Cardiac fibroblast (primary cell): ENCODE data around the gene FMNL2.

Experiments
- DNase-seq, 2 donors: peaks; one replicate each; pipeline versions ENCODE4 v3.0.0 to v3.0.0-alpha.2; 2010; ENCODE audit warnings: low read depth in 2 of 2
- H3K4me3 ChIP-seq, 2 donors: replicated peaks in 1 of 2; 1 replicate in 1 of 2; 2 replicates in 1 of 2; pipeline ENCODE4 v1.5.1; 2011; ENCODE audit warnings: low read depth in 2 of 2, low read length in 2 of 2, mild to moderate bottlenecking in 2 of 2, moderate library complexity in 1 of 2
- TF ChIP-seq, protein P1 (sequence below): IDR thresholded peaks from one replicate; pipeline ENCODE4 v1.5.1; 2011; ENCODE audit warnings: low read depth, mild to moderate bottlenecking, low read length, inconsistent platforms

The FMNL2 gene

DNA sequence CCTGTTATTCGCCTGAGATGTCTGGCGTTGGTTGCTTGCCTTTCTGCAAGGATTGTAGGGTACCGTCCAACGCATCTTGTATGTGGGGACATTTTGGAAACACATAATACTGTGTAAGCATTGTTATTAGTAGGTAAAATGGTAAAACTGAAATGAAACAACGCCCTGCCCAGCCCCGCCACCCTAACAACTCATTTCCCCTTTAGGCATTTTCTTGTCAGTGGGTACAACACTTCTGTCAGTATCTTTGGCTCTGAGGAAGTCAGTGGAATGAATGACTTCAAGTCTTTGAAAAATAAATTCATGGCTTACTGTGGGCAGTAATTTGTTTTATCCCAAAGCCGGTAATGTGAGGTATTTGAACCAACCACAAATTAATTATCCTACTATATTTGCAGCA lies 86.0 kb downstream of the FMNL2 start:
- TF ChIP-seq, protein P1, sequence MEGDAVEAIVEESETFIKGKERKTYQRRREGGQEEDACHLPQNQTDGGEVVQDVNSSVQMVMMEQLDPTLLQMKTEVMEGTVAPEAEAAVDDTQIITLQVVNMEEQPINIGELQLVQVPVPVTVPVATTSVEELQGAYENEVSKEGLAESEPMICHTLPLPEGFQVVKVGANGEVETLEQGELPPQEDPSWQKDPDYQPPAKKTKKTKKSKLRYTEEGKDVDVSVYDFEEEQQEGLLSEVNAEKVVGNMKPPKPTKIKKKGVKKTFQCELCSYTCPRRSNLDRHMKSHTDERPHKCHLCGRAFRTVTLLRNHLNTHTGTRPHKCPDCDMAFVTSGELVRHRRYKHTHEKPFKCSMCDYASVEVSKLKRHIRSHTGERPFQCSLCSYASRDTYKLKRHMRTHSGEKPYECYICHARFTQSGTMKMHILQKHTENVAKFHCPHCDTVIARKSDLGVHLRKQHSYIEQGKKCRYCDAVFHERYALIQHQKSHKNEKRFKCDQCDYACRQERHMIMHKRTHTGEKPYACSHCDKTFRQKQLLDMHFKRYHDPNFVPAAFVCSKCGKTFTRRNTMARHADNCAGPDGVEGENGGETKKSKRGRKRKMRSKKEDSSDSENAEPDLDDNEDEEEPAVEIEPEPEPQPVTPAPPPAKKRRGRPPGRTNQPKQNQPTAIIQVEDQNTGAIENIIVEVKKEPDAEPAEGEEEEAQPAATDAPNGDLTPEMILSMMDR: no peak
- DNase-seq: no peak
- H3K4me3 ChIP-seq: no peak overlapping the region

DNA sequence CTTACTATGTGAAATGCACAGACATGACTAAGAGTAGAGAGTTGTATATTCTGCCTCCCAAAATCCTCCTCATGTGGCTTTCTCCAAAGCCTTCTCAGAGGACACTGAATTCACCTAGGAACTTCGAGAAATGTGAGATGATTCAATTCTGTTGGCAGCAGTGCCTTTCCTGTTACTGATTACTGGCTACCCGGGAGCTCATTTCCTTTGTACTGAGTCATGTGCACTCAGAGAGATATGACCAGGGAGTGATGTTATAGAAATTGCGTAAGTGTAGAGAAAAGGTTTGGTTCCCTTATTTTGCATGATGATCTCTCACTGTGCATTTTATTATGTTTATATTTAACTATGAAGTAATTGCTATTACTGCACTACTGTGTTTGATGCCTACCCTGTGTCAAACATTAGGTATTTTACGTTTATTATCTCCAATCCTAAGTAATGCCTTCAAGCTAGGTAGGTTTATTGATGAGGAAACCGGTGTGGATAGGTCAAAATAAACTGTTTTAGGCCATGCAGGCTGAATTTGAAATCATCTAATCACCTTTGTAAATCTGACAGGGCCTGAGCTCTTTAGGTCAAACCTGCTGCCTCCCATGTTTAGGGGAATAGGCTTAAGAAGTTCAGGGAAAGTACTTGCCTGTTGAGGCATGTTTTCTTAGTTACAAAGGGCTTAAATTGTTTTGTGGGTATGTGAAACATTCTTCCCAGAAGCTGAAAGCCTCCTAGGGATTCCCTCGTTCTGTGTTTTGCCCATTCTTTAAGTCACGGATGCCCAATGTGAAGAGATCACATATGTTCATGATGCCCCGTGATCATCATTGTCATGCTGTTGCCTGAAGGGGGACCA lies 86.8 kb downstream of the FMNL2 start:
- no peak overlapping the region for H3K4me3 ChIP-seq
- DNase-seq: peak; percentile 97 to 99

DNA sequence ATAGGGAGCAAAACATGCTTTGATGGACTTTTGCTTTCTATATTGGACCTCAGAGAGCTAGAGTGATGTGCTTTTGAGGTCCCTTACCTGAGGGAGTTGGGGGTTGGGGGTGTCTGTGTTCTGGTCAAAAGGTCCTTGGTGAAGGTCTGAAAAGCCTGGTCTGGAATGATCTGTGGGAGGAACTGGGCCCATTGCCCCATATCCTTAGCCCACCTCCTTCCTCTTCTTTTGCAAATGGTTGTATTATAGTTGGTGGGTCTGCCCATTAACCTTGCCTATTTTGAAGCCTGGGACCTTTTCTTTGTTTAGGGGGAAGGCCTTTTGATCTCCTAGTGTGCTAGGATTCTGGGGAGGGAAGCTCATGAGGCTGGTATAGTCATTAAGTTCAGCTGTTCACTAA lies 88.7 kb downstream of the FMNL2 start:
- no peak overlapping the region for H3K4me3 ChIP-seq
- TF ChIP-seq, protein P1: no peak
- DNase-seq: no peak

More for the DNA sequence above, 86.8 kb downstream of the FMNL2 start:
- TF ChIP-seq, protein P1: no peak

DNA sequence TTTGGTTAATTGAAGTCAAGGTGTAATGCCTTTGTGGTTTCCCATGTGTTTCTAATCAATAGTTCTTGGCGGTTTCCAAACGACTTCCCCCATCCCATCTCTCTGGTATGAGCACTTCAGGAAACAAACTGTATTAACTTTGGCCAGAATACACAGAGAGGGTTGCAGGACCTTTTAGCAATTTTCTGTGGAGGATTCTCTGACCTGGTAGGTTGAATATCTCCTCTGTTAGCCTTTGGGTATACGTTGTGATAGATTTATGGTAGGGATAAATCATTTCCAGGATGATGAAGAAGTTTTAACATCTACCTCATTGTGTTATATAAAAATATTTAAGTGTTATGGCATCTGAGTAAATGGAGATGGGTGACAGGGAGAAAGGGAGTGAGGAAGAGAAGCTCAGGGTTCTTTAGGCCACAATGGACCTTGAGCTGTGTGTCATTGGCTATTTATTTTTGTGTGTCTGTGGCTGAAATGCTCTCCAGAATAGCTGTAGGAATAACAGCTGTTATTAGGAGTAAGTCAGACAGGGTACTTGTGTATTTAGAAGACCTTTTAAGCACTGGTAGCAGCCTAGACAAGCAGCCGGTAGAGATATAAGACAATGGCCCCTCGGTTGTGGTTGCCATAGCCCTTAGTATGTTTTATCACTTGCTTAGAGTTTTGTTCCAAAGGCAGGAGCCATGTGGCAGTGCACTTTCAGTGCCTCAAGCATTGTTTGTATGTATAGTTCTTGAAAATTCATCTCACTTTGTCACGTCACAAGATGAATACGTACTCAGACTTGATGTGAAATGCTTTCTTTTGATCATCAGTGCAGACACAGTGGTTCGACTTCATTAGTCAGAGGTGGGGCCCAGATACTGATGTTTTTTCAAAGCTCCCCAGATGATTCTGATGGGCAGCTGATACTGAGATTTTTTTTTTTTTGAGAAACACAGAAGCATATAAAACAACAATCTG lies 91.1 kb downstream of the FMNL2 start:
- TF ChIP-seq, protein P1: no peak
- H3K4me3 ChIP-seq: no peak overlapping the region
- DNase-seq: peak; percentile 33 to 67

DNA sequence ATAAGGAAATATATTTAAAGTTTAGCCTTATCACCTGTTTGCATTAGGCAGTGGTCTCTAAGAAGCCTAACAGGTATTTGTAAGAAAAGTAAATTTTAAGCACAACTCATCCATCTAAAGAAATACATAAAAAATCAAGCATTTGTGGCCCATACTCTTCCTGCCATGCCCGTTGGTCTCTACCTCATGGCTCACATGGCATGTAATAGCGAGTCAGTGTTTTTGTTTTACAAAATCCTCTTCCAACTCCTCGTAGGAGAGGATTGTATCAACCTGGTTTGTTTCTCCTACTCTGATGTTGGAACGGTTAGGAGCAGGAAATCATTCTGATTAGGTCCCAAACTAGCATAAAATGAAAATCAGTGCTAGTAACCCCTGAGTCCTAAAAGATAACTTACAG lies 91.8 kb downstream of the FMNL2 start:
- peak in 1 of 2 donors; percentile 29 for DNase-seq
- no peak overlapping the region for H3K4me3 ChIP-seq

DNA sequence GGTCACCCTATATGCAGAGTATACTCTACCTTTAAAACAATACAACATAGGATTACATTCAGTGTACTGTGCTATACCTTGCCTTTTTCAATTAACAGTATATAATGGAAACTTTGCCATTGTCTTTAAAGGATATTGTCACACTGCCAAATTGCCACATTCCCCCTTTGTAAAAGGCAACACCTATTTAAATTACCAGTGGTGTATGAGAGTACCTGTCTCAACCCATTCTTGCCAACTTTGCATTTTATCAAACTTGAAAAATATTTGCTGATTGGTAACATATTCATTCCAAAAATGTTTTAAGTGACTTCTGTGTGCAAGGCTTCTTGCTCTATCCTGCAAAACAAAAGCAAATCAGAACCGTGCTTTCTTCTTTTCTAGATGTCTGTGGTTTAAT lies 92.9 kb downstream of the FMNL2 start:
- TF ChIP-seq, protein P1: no peak
- DNase-seq: no peak
- H3K4me3 ChIP-seq: no peak overlapping the region

More for the DNA sequence above, 91.8 kb downstream of the FMNL2 start:
- TF ChIP-seq, protein P1: no peak
